HG02759 (cell line): ENCODE measurements around the gene RGS9.

Experiments
- ATAC-seq: cut with Tn5 transposase; IDR thresholded peaks from one replicate; pipeline ENCODE4 v1.9.1; 2021; ENCODE audit warnings: mild to moderate bottlenecking, moderate library complexity; ENCODE audit not compliant: unreplicated experiment

The RGS9 gene

GRCh38 chr17:65249774-65250173 lies 112.6 kb downstream of the RGS9 start:
- no peak for ATAC-seq

- no peak for ATAC-seq
These were observed 117.0 kb downstream of the RGS9 start for GRCh38 chr17:65254166-65254565.

- ATAC-seq, result no peak
These were observed 122.1 kb downstream of the RGS9 start for GRCh38 chr17:65259281-65259680.

GRCh38 chr17:65259696-65260485 lies 122.7 kb downstream of the RGS9 start:
- no peak for ATAC-seq

GRCh38 chr17:65260626-65261025 lies 123.5 kb downstream of the RGS9 start:
- ATAC-seq, result no peak

GRCh38 chr17:65261152-65261551 lies 124.0 kb downstream of the RGS9 start:
- ATAC-seq, result no peak

GRCh38 chr17:65261682-65262636 lies 124.8 kb downstream of the RGS9 start:
- ATAC-seq, result no peak

GRCh38 chr17:65265276-65265675 lies 128.1 kb downstream of the RGS9 start:
- no peak for ATAC-seq

- no peak for ATAC-seq
These were observed 131.7 kb downstream of the RGS9 start for GRCh38 chr17:65268832-65269231.

GRCh38 chr17:65270499-65271253 lies 133.5 kb downstream of the RGS9 start:
- ATAC-seq, result no peak

GRCh38 chr17:65271296-65271695 lies 134.1 kb downstream of the RGS9 start:
- no peak for ATAC-seq
